ENCODE results near the gene SORCS2.

Gene SORCS2

GRCh38 chr4:7485096-7485495, 292.8 kb downstream of the SORCS2 start:
- H3K4me1 ChIP-seq (ENCODE audit: control insufficient read depth in 1 of 2, insufficient read depth in 2 of 2, low read length in 2 of 2): peaks cover 0 to 4% of the 10 kb centered on the region in 2 experiments
- H2AFZ ChIP-seq (ENCODE audit: insufficient read depth, low read length, poor library complexity): no peak overlapping the region
- no peak overlapping the region for H4K8ac ChIP-seq (ENCODE audit: low read depth, low read length)
- no peaks in the 10 kb centered on the region for H3K36me3 ChIP-seq (ENCODE audit: control insufficient read depth in 1 of 2, insufficient read depth in 2 of 2, low read length in 2 of 2)
- peaks cover 5% of the 10 kb centered on the region for H3K9me3 ChIP-seq (ENCODE audit: insufficient read depth, low read depth, low read length)
- no peak overlapping the region for H3K9ac ChIP-seq (ENCODE audit: low read length)
- no peak overlapping the region for H3K4me3 ChIP-seq (ENCODE audit: low read depth, low read length)
- H3K4me2 ChIP-seq (ENCODE audit: low read length): no peak overlapping the region
- H3K79me1 ChIP-seq (ENCODE audit: low read length): no peaks in the 10 kb centered on the region
- H3K4ac ChIP-seq (ENCODE audit: low read depth, low read length): no peak overlapping the region
- no peak overlapping the region for H3K14ac ChIP-seq (ENCODE audit: low read length)
- H2BK5ac ChIP-seq (ENCODE audit: low read depth, low read length, poor library complexity): no peak overlapping the region
- no peaks in the 10 kb centered on the region for H3K27me3 ChIP-seq (ENCODE audit: insufficient read depth, low read length)
- WGBS (ENCODE audit: extremely low coverage, insufficient coverage, insufficient read length): no CpG with 5 or more reads among the region's 7 CpGs
- H3K18ac ChIP-seq (ENCODE audit: low read length): no peak overlapping the region
- no peak overlapping the region for H3K27ac ChIP-seq (ENCODE audit: low read depth, low read length)
- no peak overlapping the region for H4K12ac ChIP-seq (ENCODE audit: low read depth, low read length)
- H2BK12ac ChIP-seq (ENCODE audit: low read length): no peak overlapping the region
- no peak overlapping the region for H2AK5ac ChIP-seq (ENCODE audit: low read length)
- H3K79me2 ChIP-seq (ENCODE audit: control insufficient read depth, insufficient read depth, low read length, poor library complexity): no peaks in the 10 kb centered on the region
- H4K91ac ChIP-seq (ENCODE audit: low read depth, low read length): no peak overlapping the region
- no peak overlapping the region for H2BK120ac ChIP-seq (ENCODE audit: insufficient read depth, low read length, poor library complexity)
- H3K23ac ChIP-seq (ENCODE audit: low read length): no peak overlapping the region
- no peak for DNase-seq

- Histone ChIP-seq H4K12ac (ENCODE audit: low read depth, low read length) (no peak overlapping the region), H3K14ac (ENCODE audit: low read length) (no peak overlapping the region), H3K27ac (ENCODE audit: low read depth, low read length) (no peak overlapping the region), H3K27me3 (ENCODE audit: insufficient read depth, low read length) (no peaks in the 10 kb centered on the region), H3K79me1 (ENCODE audit: low read length) (no peaks in the 10 kb centered on the region), H3K18ac (ENCODE audit: low read length) (no peak overlapping the region), H2BK5ac (ENCODE audit: low read depth, low read length, poor library complexity) (no peak overlapping the region), H3K23ac (ENCODE audit: low read length) (no peak overlapping the region), H2BK120ac (ENCODE audit: insufficient read depth, low read length, poor library complexity) (no peak overlapping the region), H3K4ac (ENCODE audit: low read depth, low read length) (no peak overlapping the region), H3K9ac (ENCODE audit: low read length) (no peak overlapping the region), H3K36me3 (ENCODE audit: control insufficient read depth in 1 of 2, insufficient read depth in 2 of 2, low read length in 2 of 2) (no peaks in the 10 kb centered on the region), H2AFZ (ENCODE audit: insufficient read depth, low read length, poor library complexity) (no peak overlapping the region), H2BK12ac (ENCODE audit: low read length) (no peak overlapping the region), H3K4me3 (ENCODE audit: low read depth, low read length) (no peak overlapping the region), H4K8ac (ENCODE audit: low read depth, low read length) (no peak overlapping the region), H3K4me2 (ENCODE audit: low read length) (no peak overlapping the region), H3K4me1 (ENCODE audit: control insufficient read depth in 1 of 2, insufficient read depth in 2 of 2, low read length in 2 of 2) (peaks cover 0 to 4% of the 10 kb centered on the region in 2 experiments), H3K79me2 (ENCODE audit: control insufficient read depth, insufficient read depth, low read length, poor library complexity) (no peaks in the 10 kb centered on the region), H3K9me3 (ENCODE audit: insufficient read depth, low read depth, low read length) (peaks cover 4% of the 10 kb centered on the region), H2AK5ac (ENCODE audit: low read length) (no peak overlapping the region), H4K91ac (ENCODE audit: low read depth, low read length) (no peak overlapping the region)
- no CpG with 5 or more reads among the region's 11 CpGs for WGBS (ENCODE audit: extremely low coverage, insufficient coverage, insufficient read length)
- DNase-seq: no peak
Measured at GRCh38 chr4:7486101-7486500, 293.8 kb downstream of the SORCS2 start.

GRCh38 chr4:7487502-7487901, 295.2 kb downstream of the SORCS2 start:
- H3K4me3 ChIP-seq (ENCODE audit: low read depth, low read length): no peak overlapping the region
- H3K36me3 ChIP-seq (ENCODE audit: control insufficient read depth in 1 of 2, insufficient read depth in 2 of 2, low read length in 2 of 2): no peaks in the 10 kb centered on the region
- no peak overlapping the region for H3K4ac ChIP-seq (ENCODE audit: low read depth, low read length)
- no peaks in the 10 kb centered on the region for H3K9me3 ChIP-seq (ENCODE audit: insufficient read depth, low read depth, low read length)
- no peak overlapping the region for H3K18ac ChIP-seq (ENCODE audit: low read length)
- H3K14ac ChIP-seq (ENCODE audit: low read length): no peak overlapping the region
- no peak for DNase-seq
- no peak overlapping the region for H2BK5ac ChIP-seq (ENCODE audit: low read depth, low read length, poor library complexity)
- peaks cover 0 to 4% of the 10 kb centered on the region in 2 experiments for H3K4me1 ChIP-seq (ENCODE audit: control insufficient read depth in 1 of 2, insufficient read depth in 2 of 2, low read length in 2 of 2)
- H3K27me3 ChIP-seq (ENCODE audit: insufficient read depth, low read length): no peaks in the 10 kb centered on the region
- no peak overlapping the region for H3K9ac ChIP-seq (ENCODE audit: low read length)
- no peak overlapping the region for H4K12ac ChIP-seq (ENCODE audit: low read depth, low read length)
- no peak overlapping the region for H3K27ac ChIP-seq (ENCODE audit: low read depth, low read length)
- no peak overlapping the region for H2BK120ac ChIP-seq (ENCODE audit: insufficient read depth, low read length, poor library complexity)
- H2BK12ac ChIP-seq (ENCODE audit: low read length): no peak overlapping the region
- H3K79me1 ChIP-seq (ENCODE audit: low read length): no peaks in the 10 kb centered on the region
- no CpG with 5 or more reads among the region's 10 CpGs for whole genome bisulfite sequencing (ENCODE audit: extremely low coverage, insufficient coverage, insufficient read length)
- no peak overlapping the region for H2AFZ ChIP-seq (ENCODE audit: insufficient read depth, low read length, poor library complexity)
- no peak overlapping the region for H4K8ac ChIP-seq (ENCODE audit: low read depth, low read length)
- no peak overlapping the region for H2AK5ac ChIP-seq (ENCODE audit: low read length)
- H3K23ac ChIP-seq (ENCODE audit: low read length): no peak overlapping the region
- H3K4me2 ChIP-seq (ENCODE audit: low read length): no peak overlapping the region
- H3K79me2 ChIP-seq (ENCODE audit: control insufficient read depth, insufficient read depth, low read length, poor library complexity): no peaks in the 10 kb centered on the region
- H4K91ac ChIP-seq (ENCODE audit: low read depth, low read length): no peak overlapping the region

- H3K27me3 ChIP-seq (ENCODE audit: insufficient read depth, low read length): no peaks in the 10 kb centered on the region
- H2BK5ac ChIP-seq (ENCODE audit: low read depth, low read length, poor library complexity): no peak overlapping the region
- H4K91ac ChIP-seq (ENCODE audit: low read depth, low read length): no peak overlapping the region
- no peak overlapping the region for H2BK120ac ChIP-seq (ENCODE audit: insufficient read depth, low read length, poor library complexity)
- H2AK5ac ChIP-seq (ENCODE audit: low read length): no peak overlapping the region
- no peak overlapping the region for H3K14ac ChIP-seq (ENCODE audit: low read length)
- no CpG with 5 or more reads among the region's 15 CpGs for WGBS (ENCODE audit: extremely low coverage, insufficient coverage, insufficient read length)
- H3K79me1 ChIP-seq (ENCODE audit: low read length): no peaks in the 10 kb centered on the region
- DNase-seq: no peak
- no peak overlapping the region for H3K4me2 ChIP-seq (ENCODE audit: low read length)
- H3K79me2 ChIP-seq (ENCODE audit: control insufficient read depth, insufficient read depth, low read length, poor library complexity): no peaks in the 10 kb centered on the region
- no peak overlapping the region for H3K27ac ChIP-seq (ENCODE audit: low read depth, low read length)
- no peak overlapping the region for H2AFZ ChIP-seq (ENCODE audit: insufficient read depth, low read length, poor library complexity)
- H3K36me3 ChIP-seq (ENCODE audit: control insufficient read depth in 1 of 2, insufficient read depth in 2 of 2, low read length in 2 of 2): no peaks in the 10 kb centered on the region
- no peak overlapping the region for H3K4ac ChIP-seq (ENCODE audit: low read depth, low read length)
- peaks cover 0 to 4% of the 10 kb centered on the region in 2 experiments for H3K4me1 ChIP-seq (ENCODE audit: control insufficient read depth in 1 of 2, insufficient read depth in 2 of 2, low read length in 2 of 2)
- no peak overlapping the region for H3K23ac ChIP-seq (ENCODE audit: low read length)
- H4K12ac ChIP-seq (ENCODE audit: low read depth, low read length): no peak overlapping the region
- H3K9ac ChIP-seq (ENCODE audit: low read length): no peak overlapping the region
- H3K18ac ChIP-seq (ENCODE audit: low read length): no peak overlapping the region
- no peak overlapping the region for H4K8ac ChIP-seq (ENCODE audit: low read depth, low read length)
- no peak overlapping the region for H3K4me3 ChIP-seq (ENCODE audit: low read depth, low read length)
- no peaks in the 10 kb centered on the region for H3K9me3 ChIP-seq (ENCODE audit: insufficient read depth, low read depth, low read length)
- no peak overlapping the region for H2BK12ac ChIP-seq (ENCODE audit: low read length)
Measured at GRCh38 chr4:7487998-7488671, 295.8 kb downstream of the SORCS2 start.

Measured in trophoblast cell (in vitro differentiated cells and primary cell).